ENCODE measurements around the gene DDX24. TPM values are rescaled to one million over a fixed set of nuclear protein-coding genes. Genes with fewer than 3 reads are reported as not detected.

Gene DDX24
- total and polyA plus RNA-seq, 2 of the 8 experiments (the other 6 are each of a cell fraction or from before 2014, with no cell fraction given): 89.0 to 201 TPM

GRCh38 chr14:94110552-94111181 lies 29.7 kb upstream of the DDX24 start, which contains the start of gene IFI27:
IFI27 (plus strand) TSS chr14:94110736.
- Histone ChIP-seq H3K4ac (replicated peaks; ENCODE audit: insufficient read length, low read depth, low read length) (no peak within 1 kb of the TSS), H2BK5ac (ENCODE audit: low read depth, low read length) (no peak within 1 kb of the TSS), H3K23me2 (ENCODE audit: low read depth, low read length) (no peaks in the 10 kb centered on the region), H3K56ac (replicated peaks; ENCODE audit: insufficient read length, low read depth, low read length) (no peak within 1 kb of the TSS), H3K9me3 (ENCODE audit: insufficient read depth in 2 of 2, low read depth in 1 of 2, low read length in 1 of 2) (no peaks in the 10 kb centered on the region), H3K18ac (ENCODE audit: extremely low read depth, low read length) (no peak within 1 kb of the TSS), H3K79me2 (ENCODE audit: control insufficient read depth in 1 of 2, insufficient read depth in 2 of 2, low read length in 2 of 2) (no peaks in the 10 kb centered on the region), H3K4me3 (ENCODE audit: extremely low read depth in 1 of 4, insufficient read depth in 2 of 4, low read depth in 3 of 4, low read length in 4 of 4) (no peak within 1 kb of the TSS), H2BK20ac (ENCODE audit: low read length) (no peak within 1 kb of the TSS), H2BK120ac (replicated peaks; ENCODE audit: low read depth, low read length) (no peak within 1 kb of the TSS), H3K4me1 (replicated peaks in 1 of 4; ENCODE audit: control insufficient read depth in 3 of 4, insufficient read depth in 4 of 4, low read length in 3 of 4) (peaks cover 0 to 5% (median under 1%) of the 10 kb centered on the region in 4 experiments; a peak in 2 of 7 replicates), H2BK12ac (ENCODE audit: low read depth, low read length) (no peak within 1 kb of the TSS), H4K91ac (replicated peaks; ENCODE audit: insufficient read length, low read length) (no peak within 1 kb of the TSS), H3K27ac (ENCODE audit: low read depth, low read length) (no peak within 1 kb of the TSS), H3K79me1 (ENCODE audit: low read depth, low read length) (no peaks in the 10 kb centered on the region), H2BK15ac (ENCODE audit: low read length) (no peak within 1 kb of the TSS), H4K20me1 (replicated peaks in 1 of 2; ENCODE audit: control insufficient read depth in 1 of 2, insufficient read depth in 2 of 2, low read length in 2 of 2) (no peaks in the 10 kb centered on the region), H3K36me3 (ENCODE audit: control insufficient read depth in 2 of 4, insufficient read depth in 4 of 4, low read length in 3 of 4) (no peaks in the 10 kb centered on the region), H2AK5ac (ENCODE audit: low read depth, low read length) (no peak within 1 kb of the TSS), H2AFZ (ENCODE audit: low read length) (no peak within 1 kb of the TSS), H3K14ac (ENCODE audit: insufficient read length) (no peak within 1 kb of the TSS), H4K5ac (ENCODE audit: insufficient read length, low read depth, low read length) (no peak within 1 kb of the TSS), H3K23ac (ENCODE audit: insufficient read length) (no peak within 1 kb of the TSS), H3K9ac (replicated peaks in 1 of 4; ENCODE audit: extremely low read depth in 1 of 4, low read depth in 3 of 4, low read length in 3 of 4) (no peak within 1 kb of the TSS), H3K27me3 (replicated peaks in 1 of 4; ENCODE audit: control insufficient read depth in 3 of 4, extremely low read depth in 1 of 4, insufficient read depth in 3 of 4, low read length in 3 of 4) (no peaks in the 10 kb centered on the region), H4K8ac (ENCODE audit: extremely low read depth, insufficient read depth, low read length) (no peak within 1 kb of the TSS), H3K4me2 (ENCODE audit: insufficient read depth in 1 of 2, low read depth in 2 of 2, low read length in 2 of 2) (no peak within 1 kb of the TSS)
- DNase-seq (ENCODE audit: low read depth in 1 of 2, low spot score in 2 of 2) (no peak), FAIRE-seq (no peak)
- ChIA-PET CTCF (ENCODE audit: partially characterized antibody) (interaction anchor here (0.9 to 2.4 kb wide), 6 partner anchors 11 to 110 kb away, joined by 3 to 15 read pairs (median 5); no protein-coding TSS in a partner anchor), POLR2A (ENCODE audit: partially characterized antibody) (interaction anchor here (0.6 to 1.4 kb wide), 2 partner anchors 11 to 91 kb away, joined by 3 to 4 read pairs; no protein-coding TSS in a partner anchor)
- WGBS, 2 experiments (ENCODE audit: extremely low coverage in 1 of 2, insufficient coverage in 1 of 2, insufficient read length in 1 of 2, insufficient replicate concordance in 2 of 2, low coverage in 1 of 2, low lambda C conversion rate in 2 of 2, missing lambda C conversion rate in 1 of 2): 91% methylated on average over 14 of the region's 14 CpGs; no CpG with 5 or more reads in 1 of the 2 experiments
- no peak for TF ChIP-seq SRF (IDR thresholded peaks at IDR 0.05; ENCODE audit: low read depth, low read length)
- no peak for TF ChIP-seq RFX5 (IDR thresholded peaks at IDR 0.05; ENCODE audit: borderline replicate concordance, low read depth, low read length)
- no peak for TF ChIP-seq YY1 (IDR thresholded peaks at IDR 0.05; ENCODE audit: low read depth, low read length)
- TF ChIP-seq FOSL1 (IDR thresholded peaks at IDR 0.05; ENCODE audit: insufficient read depth, low read depth, low read length): no peak
- TF ChIP-seq NRF1 (IDR thresholded peaks at IDR 0.05; ENCODE audit: low read depth, low read length): no peak
- TF ChIP-seq, protein P1, sequence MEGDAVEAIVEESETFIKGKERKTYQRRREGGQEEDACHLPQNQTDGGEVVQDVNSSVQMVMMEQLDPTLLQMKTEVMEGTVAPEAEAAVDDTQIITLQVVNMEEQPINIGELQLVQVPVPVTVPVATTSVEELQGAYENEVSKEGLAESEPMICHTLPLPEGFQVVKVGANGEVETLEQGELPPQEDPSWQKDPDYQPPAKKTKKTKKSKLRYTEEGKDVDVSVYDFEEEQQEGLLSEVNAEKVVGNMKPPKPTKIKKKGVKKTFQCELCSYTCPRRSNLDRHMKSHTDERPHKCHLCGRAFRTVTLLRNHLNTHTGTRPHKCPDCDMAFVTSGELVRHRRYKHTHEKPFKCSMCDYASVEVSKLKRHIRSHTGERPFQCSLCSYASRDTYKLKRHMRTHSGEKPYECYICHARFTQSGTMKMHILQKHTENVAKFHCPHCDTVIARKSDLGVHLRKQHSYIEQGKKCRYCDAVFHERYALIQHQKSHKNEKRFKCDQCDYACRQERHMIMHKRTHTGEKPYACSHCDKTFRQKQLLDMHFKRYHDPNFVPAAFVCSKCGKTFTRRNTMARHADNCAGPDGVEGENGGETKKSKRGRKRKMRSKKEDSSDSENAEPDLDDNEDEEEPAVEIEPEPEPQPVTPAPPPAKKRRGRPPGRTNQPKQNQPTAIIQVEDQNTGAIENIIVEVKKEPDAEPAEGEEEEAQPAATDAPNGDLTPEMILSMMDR (IDR thresholded peaks at IDR 0.05; ENCODE audit: control extremely low read depth in 1 of 3, insufficient read depth in 1 of 3, low read depth in 1 of 3, low read length in 3 of 3): no peak
- no peak for TF ChIP-seq CREB1 (IDR thresholded peaks at IDR 0.05)
- TF ChIP-seq CBX5 (IDR thresholded peaks at IDR 0.05; ENCODE audit: low read depth, low read length): no peak
- TF ChIP-seq E2F6 (IDR thresholded peaks at IDR 0.05): no peak
- TF ChIP-seq POLR2A (IDR thresholded peaks at IDR 0.05; ENCODE audit: control extremely low read depth in 1 of 2, low read depth in 2 of 2, low read length in 2 of 2): no peak
- no peak for TF ChIP-seq SP2 (IDR thresholded peaks at IDR 0.05; ENCODE audit: low read length)
